Raji (cell line): ENCODE results near the gene KCTD12.

ENCODE experiments used
- POLR2A ChIP-seq: IDR thresholded peaks from 2 replicates; pipeline ENCODE4 v1.6.1; 2011; ENCODE audit warnings: low read depth, low read length, control low read depth; ENCODE audit not compliant: insufficient read depth

The KCTD12 gene

DNA sequence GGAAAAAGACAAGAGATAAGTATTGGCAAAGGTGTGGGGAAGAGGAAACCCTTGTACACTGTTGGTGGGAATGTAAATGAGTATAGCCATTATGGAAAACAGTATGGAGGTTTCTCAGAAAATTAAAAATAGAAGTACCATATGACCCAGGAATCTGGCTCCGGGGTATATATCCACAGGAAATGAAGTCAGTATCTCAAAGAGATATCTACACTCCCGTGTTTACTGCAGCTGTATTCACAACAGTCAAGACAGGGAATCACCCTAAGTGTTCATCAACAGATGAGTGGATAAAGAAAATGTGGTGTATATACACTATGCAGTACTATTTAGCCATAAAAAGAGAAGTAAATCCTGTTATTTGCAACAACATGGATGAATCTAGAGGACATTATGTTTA lies 13.5 kb downstream of the KCTD12 start:
- TF ChIP-seq POLR2A: no peak

GRCh38 chr13:76871432-76871831 lies 14.8 kb downstream of the KCTD12 start:
- TF ChIP-seq POLR2A: no peak

DNA sequence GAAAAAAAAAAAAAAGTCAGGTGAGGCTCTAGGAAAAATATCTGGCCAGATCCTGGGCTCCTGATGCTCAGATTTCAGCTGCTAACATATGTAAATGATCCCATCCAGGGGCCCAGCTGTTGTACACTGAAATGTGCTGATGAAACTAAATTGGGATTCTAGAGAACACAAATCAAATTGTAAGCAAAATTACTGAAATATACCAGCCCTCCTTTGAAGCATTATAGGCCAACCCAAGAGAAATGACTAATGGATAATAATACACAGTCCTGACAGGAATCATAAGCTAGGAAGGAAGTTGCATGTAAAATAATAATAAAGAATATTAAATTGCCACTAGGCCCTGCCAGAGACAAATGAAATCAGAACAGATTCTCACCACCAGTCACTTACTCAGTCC lies 17.8 kb downstream of the KCTD12 start:
- no peak for TF ChIP-seq POLR2A

- TF ChIP-seq POLR2A: no peak
Measured at GRCh38 chr13:76865996-76866503, 20.2 kb downstream of the KCTD12 start.

DNA sequence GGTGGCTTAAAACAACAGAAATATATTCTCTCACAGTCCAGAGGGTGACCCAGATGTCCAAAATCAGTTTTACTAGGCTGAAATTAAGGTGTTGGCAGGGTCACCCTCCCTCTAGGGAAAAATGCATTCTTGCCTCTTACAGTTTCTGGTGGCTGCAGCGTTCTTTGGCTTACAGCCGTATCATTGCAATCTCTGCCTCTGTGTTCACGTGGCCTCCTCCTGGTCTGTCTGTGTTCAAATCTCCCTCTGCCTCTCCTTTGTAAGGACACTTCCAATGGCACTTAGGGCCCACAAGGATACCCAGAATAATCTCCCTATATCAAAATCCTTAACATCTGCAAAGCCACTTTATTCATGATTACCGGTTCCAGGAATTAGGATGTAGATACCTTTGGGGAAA lies 21.1 kb downstream of the KCTD12 start:
- no peak for TF ChIP-seq POLR2A

DNA sequence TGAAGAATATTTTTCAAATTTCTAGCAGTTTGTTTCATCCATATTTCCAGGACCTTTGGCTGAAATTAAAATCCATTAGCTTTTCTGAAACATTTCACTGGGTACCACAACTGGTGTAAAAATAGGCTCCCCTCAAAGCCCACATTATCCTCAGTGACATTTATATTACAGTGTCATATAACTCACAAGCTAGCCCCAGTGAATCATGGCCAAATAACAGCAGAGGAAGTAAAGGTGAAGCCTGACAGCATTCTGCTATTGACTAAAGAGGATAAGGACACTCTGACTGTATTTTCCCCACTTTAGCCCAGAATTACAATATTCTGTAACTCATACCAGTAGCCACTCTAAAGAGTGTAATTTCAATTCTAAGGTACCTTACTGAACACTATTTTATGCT lies 21.9 kb downstream of the KCTD12 start:
- TF ChIP-seq POLR2A: no peak

- TF ChIP-seq POLR2A: no peak
Measured at GRCh38 chr13:76863022-76863421, 23.2 kb downstream of the KCTD12 start.

GRCh38 chr13:76861859-76862258 lies 24.3 kb downstream of the KCTD12 start:
- no peak for TF ChIP-seq POLR2A

GRCh38 chr13:76860706-76861105 lies 25.5 kb downstream of the KCTD12 start:
- no peak for TF ChIP-seq POLR2A

- TF ChIP-seq POLR2A: no peak
Measured at GRCh38 chr13:76854894-76855293, 31.3 kb downstream of the KCTD12 start.

GRCh38 chr13:76853921-76854608 lies 32.1 kb downstream of the KCTD12 start:
- no peak for TF ChIP-seq POLR2A

GRCh38 chr13:76853481-76853880 lies 32.7 kb downstream of the KCTD12 start:
- no peak for TF ChIP-seq POLR2A

- no peak for TF ChIP-seq POLR2A
Measured at GRCh38 chr13:76852986-76853385, 33.2 kb downstream of the KCTD12 start.

- TF ChIP-seq POLR2A: no peak
Measured at GRCh38 chr13:76851961-76852360, 34.2 kb downstream of the KCTD12 start.

- TF ChIP-seq POLR2A: no peak
Measured at GRCh38 chr13:76849493-76849892, 36.7 kb downstream of the KCTD12 start.

- no peak for TF ChIP-seq POLR2A
Measured at GRCh38 chr13:76848596-76848995, 37.6 kb downstream of the KCTD12 start.

DNA sequence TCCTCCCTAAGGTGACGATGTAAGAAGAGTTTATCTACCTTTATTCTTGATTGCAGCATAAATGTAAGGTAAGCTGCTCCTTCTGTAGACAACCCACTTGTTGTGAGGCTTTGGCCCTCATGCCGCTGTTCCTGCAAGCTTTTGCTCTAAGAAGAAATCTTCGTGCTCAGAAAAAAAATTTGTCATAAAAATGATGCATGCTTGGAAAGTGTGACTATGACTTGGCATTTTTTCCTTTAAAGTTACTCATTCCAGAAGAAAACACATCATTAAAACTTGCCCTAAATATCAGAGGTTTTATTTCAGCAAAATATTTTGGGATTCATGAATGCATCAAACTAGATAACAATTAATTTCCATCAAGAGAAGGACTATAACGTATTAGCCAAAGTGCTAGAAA lies 39.8 kb downstream of the KCTD12 start:
- TF ChIP-seq POLR2A: no peak
